ENCODE measurements around the gene CUL4B. TPM values are rescaled to one million over a fixed set of nuclear protein-coding genes. Genes with fewer than 3 reads are reported as not detected.
A peak's percentile ranks its signal among the peaks of the same experiment; 100 is the strongest.
"Not testable (repeated sequence)": the region's sequence is repeated elsewhere in the genome, so short reads cannot be mapped to it uniquely, and the experiment has no call there.

CUL4B gene
- total and polyA plus RNA-seq, 10 donors: 19.6 to 60.1 (median 41.0) TPM

DNA sequence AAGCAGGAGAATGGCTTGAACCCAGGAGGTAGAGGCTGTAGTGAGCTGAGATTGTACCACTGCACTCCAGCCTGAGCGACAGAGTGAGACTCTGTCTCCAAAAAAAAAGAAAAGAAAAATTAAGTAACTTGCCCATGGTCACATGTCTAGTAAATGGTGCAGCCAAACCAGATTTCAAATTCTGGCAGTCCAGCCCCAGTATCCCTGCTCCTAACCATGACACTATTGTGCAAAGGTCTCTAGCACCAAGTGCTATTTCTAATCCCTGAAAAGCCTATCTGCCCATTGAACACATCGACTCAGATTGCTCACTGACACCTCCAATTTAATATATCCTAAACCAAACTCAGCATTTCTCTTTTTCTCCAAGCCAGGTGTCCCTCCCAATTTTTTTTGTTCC is 84.0 kb downstream of the CUL4B start:
- Histone ChIP-seq H3K27ac (no peak overlapping the region), H3K4me3 (no peak overlapping the region), H3K36me3 (no peaks in the 10 kb centered on the region), H3K27me3 (replicated peaks in 1 of 7) (no peaks in the 10 kb centered on the region), H3K4me1 (no peaks in the 10 kb centered on the region), H3K9me3 (no peaks in the 10 kb centered on the region)
- intact Hi-C loops (cut with DNase I; ENCODE audit: low total_unique reads): no loop called here
- WGBS, 5 donors: 75 to 97% (median 89%) methylated on average over 2 of the region's 2 CpGs
- TF ChIP-seq POLR2A (IDR thresholded peaks at IDR 0.05): no peak
- TF ChIP-seq, protein P1, sequence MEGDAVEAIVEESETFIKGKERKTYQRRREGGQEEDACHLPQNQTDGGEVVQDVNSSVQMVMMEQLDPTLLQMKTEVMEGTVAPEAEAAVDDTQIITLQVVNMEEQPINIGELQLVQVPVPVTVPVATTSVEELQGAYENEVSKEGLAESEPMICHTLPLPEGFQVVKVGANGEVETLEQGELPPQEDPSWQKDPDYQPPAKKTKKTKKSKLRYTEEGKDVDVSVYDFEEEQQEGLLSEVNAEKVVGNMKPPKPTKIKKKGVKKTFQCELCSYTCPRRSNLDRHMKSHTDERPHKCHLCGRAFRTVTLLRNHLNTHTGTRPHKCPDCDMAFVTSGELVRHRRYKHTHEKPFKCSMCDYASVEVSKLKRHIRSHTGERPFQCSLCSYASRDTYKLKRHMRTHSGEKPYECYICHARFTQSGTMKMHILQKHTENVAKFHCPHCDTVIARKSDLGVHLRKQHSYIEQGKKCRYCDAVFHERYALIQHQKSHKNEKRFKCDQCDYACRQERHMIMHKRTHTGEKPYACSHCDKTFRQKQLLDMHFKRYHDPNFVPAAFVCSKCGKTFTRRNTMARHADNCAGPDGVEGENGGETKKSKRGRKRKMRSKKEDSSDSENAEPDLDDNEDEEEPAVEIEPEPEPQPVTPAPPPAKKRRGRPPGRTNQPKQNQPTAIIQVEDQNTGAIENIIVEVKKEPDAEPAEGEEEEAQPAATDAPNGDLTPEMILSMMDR (IDR thresholded peaks at IDR 0.05 in 8 of 11, conservative IDR thresholded peaks at IDR 0.05 in 3 of 11): no peak
- TF ChIP-seq POLR2AphosphoS5 (IDR thresholded peaks at IDR 0.05): no peak
- no peak for DNase-seq

GRCh38 chrX:120475447-120475846 is 85.3 kb downstream of the CUL4B start:
- TF ChIP-seq, protein P1 (IDR thresholded peaks at IDR 0.05 in 8 of 11, conservative IDR thresholded peaks at IDR 0.05 in 3 of 11): peak in 10 of 11 experiments; percentile 12 to 58 (median 54)
- DNase-seq; H3K27ac ChIP-seq; H3K4me1 ChIP-seq; H3K9me3 ChIP-seq; intact Hi-C loops (cut with DNase I; ENCODE audit: low total_unique reads); H3K4me3 ChIP-seq; H3K27me3 ChIP-seq (replicated peaks in 1 of 7); H3K36me3 ChIP-seq: not testable (repeated sequence)
- 0 to 26% (median 14%) methylated on average over 1 of the region's 1 CpG for WGBS, 5 donors

Small RNA genes within 50 kb of the gene (small RNA-seq; reads per million reads assigned to genes)
- 0 reads per million in 4 donors for gene RNU7-37P

Other genes starting within 250 kb of the CUL4B start
- 1 to 10 TPM in 5 of 7 donors, under 1 TPM in 2; 0.46 to 1.8 (median 1.6) TPM for gene TMEM255A, start 249.5 kb downstream of the CUL4B start, total RNA-seq
- gene TMEM255A, start 249.5 kb downstream of the CUL4B start, polyA plus RNA-seq: 1 to 10 TPM; 1.0 to 2.0 (median 1.4) TPM
- not detected for gene ATP1B4, start 198.9 kb downstream of the CUL4B start, total RNA-seq
- not detected for gene ATP1B4, start 198.9 kb downstream of the CUL4B start, polyA plus RNA-seq
- gene LAMP2, start 91.7 kb downstream of the CUL4B start, total RNA-seq: 10 to 100 TPM; 77.2 to 99.3 (median 94.5) TPM
- 10 to 100 TPM; 13.6 to 24.2 (median 23.3) TPM for gene LAMP2, start 91.7 kb downstream of the CUL4B start, polyA plus RNA-seq
- gene MCTS1, start 43.1 kb upstream of the CUL4B start, total RNA-seq: 10 to 100 TPM; 21.6 to 39.1 (median 28.1) TPM
- gene MCTS1, start 43.1 kb upstream of the CUL4B start, polyA plus RNA-seq: 10 to 100 TPM; 36.6 to 56.1 (median 51.6) TPM
- gene C1GALT1C1, start 69.1 kb upstream of the CUL4B start, total RNA-seq: 10 to 100 TPM; 16.1 to 29.7 (median 16.6) TPM
- 10 to 100 TPM in 2 of 3 donors, 1 to 10 TPM in 1; 7.0 to 12.7 (median 11.6) TPM for gene C1GALT1C1, start 69.1 kb upstream of the CUL4B start, polyA plus RNA-seq